Body of pancreas (tissue), 4 donors: Measurements from ENCODE around the gene HCFC1R1. TPM values are rescaled to one million over a fixed set of nuclear protein-coding genes. Genes with fewer than 3 reads are reported as not detected.
"Not testable (repeated sequence)": the region's sequence is repeated elsewhere in the genome, so short reads cannot be mapped to it uniquely, and the experiment has no call there.

ENCODE experiments used
- ATAC-seq: fragments of 150-250 bp; one replicate; pipeline ENCODE4 v1.9.1; 2016
- DNase-seq, 4 donors: peaks; one replicate each; pipeline ENCODE4 v3.0.0-alpha.2; 2019
- H3K27ac ChIP-seq, 4 donors: fragments of 200-600 bp; sonication (generic); 1 replicate in 3 of 4; 2 replicates in 1 of 4; pipeline versions ENCODE4 v1.5.1 to v1.6.1; 2016 to 2019; ENCODE audit warnings: mild to moderate bottlenecking in 1 of 4, mixed read lengths in 1 of 4, moderate library complexity in 1 of 4
- H3K27me3 ChIP-seq, 2 donors: fragments of 200-600 bp; sonication (generic); one replicate each; pipeline ENCODE4 v1.6.0; 2016; ENCODE audit warnings: mild to moderate bottlenecking in 1 of 2
- H3K36me3 ChIP-seq, 2 donors: fragments of 200-600 bp; sonication (generic); replicated peaks in 1 of 2; 2 replicates each; pipeline ENCODE4 v1.5.1; 2016; ENCODE audit warnings: low read depth in 2 of 2; ENCODE audit not compliant: insufficient read depth in 1 of 2
- H3K4me1 ChIP-seq: fragments of 200-600 bp; sonication (generic); one replicate; pipeline ENCODE4 v1.6.0; 2016
- H3K4me3 ChIP-seq, 2 donors: fragments of 200-600 bp; sonication (generic); 1 replicate in 1 of 2; 2 replicates in 1 of 2; pipeline ENCODE4 v1.5.1; 2016 to 2019
- H3K9me3 ChIP-seq, 3 donors: fragments of 200-600 bp; sonication (generic); 1 replicate in 2 of 3; 2 replicates in 1 of 3; pipeline ENCODE4 v1.5.1; 2016
- POLR2A ChIP-seq, 3 donors: fragments of 450-650 bp; IDR thresholded peaks; one replicate each; pipeline ENCODE4 v1.6.1; 2016; ENCODE audit warnings: antibody characterized with exemption in 3 of 3, mild to moderate bottlenecking in 2 of 3
- WGBS, 2 donors: methylation state at CpG; one replicate each; pipeline ENCODE4 v1.1.5; 2017; 5-methylcytosine and 5-hydroxymethylcytosine counted together
- intact Hi-C: fragments of 100-400 bp; cut with DNase I; formaldehyde crosslinking; loops from one replicate; pipeline ENCODE4 v1.15.1; 2023
- total RNA-seq, 2 donors: library from RNA; depleted of rRNA; stranded (reverse); fragments of >200 nt; gene quantifications; one replicate each; pipeline ENCODE4 v1.1.0, GENCODE V29; 2016
- TF ChIP-seq, protein P1 (sequence below), 7 experiments: fragments of 450-650 bp in 4 of 7; fragments of 200-600 bp in 3 of 7; sonication (generic) in 3 of 7; IDR thresholded peaks; one replicate each; pipeline ENCODE4 v1.5.1; 2016 to 2019; ENCODE audit warnings: antibody characterized with exemption in 7 of 7

Gene HCFC1R1
- total RNA-seq, 2 donors from 2014 or later = 6.9 to 15.3 TPM

DNA sequence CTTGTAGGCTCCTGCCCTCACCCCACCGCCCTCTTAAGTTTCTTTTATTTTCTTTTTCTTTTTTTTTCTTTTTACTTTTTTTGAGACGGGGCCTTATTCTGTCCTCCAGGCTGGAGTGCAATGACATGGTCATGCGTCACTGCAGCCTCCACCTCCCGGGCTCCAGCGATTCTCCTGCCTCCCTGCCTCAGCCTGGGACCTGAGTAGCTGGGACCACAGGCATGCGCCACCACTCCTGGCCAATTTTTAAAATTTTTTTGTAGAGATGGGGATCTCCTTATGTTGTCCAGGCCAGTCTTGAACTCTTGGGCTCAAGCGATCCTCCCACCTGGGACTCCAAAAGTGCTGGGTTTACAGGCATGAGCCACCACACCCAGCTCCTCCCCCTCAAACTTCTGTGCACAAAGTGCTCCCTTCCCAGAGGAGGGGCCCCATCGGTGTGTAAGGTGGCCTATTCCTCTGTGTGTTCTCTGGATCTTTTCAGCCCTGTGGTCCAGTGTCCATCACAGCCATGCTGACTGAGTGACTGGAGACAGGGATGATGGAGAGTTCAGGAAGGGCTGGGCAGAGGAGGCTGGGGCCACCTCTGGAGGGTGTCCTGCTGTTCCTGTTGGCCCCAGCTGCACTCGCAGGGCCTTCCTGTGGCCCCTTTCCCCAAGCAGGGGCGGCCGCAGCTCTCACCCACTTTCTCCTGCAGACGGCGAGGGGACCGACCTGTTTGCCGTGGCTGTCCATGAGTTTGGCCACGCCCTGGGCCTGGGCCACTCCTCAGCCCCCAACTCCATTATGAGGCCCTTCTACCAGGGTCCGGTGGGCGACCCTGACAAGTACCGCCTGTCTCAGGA, 32.8 kb upstream of the HCFC1R1 start:
- Histone ChIP-seq H3K4me1 (peaks cover 26% of the 10 kb centered on the region), H3K27ac (no peak overlapping the region), H3K9me3 (no peaks in the 10 kb centered on the region), H3K36me3 (no peaks in the 10 kb centered on the region), H3K27me3 (no peaks in the 10 kb centered on the region), H3K4me3 (no peak overlapping the region)
- no peak for ATAC-seq
- intact Hi-C loops = loop anchor here (10.0 kb wide), 1 partner anchor 58 kb away; the partner anchor contains the start of gene ZNF205
- WGBS, 2 donors = 89 to 92% methylated on average over 18 to 19 of the region's 19 CpGs
- no peak for DNase-seq
- no peak for TF ChIP-seq POLR2A (IDR thresholded peaks at IDR 0.05)
- TF ChIP-seq, protein P1, sequence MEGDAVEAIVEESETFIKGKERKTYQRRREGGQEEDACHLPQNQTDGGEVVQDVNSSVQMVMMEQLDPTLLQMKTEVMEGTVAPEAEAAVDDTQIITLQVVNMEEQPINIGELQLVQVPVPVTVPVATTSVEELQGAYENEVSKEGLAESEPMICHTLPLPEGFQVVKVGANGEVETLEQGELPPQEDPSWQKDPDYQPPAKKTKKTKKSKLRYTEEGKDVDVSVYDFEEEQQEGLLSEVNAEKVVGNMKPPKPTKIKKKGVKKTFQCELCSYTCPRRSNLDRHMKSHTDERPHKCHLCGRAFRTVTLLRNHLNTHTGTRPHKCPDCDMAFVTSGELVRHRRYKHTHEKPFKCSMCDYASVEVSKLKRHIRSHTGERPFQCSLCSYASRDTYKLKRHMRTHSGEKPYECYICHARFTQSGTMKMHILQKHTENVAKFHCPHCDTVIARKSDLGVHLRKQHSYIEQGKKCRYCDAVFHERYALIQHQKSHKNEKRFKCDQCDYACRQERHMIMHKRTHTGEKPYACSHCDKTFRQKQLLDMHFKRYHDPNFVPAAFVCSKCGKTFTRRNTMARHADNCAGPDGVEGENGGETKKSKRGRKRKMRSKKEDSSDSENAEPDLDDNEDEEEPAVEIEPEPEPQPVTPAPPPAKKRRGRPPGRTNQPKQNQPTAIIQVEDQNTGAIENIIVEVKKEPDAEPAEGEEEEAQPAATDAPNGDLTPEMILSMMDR (IDR thresholded peaks at IDR 0.05) = no peak

DNA sequence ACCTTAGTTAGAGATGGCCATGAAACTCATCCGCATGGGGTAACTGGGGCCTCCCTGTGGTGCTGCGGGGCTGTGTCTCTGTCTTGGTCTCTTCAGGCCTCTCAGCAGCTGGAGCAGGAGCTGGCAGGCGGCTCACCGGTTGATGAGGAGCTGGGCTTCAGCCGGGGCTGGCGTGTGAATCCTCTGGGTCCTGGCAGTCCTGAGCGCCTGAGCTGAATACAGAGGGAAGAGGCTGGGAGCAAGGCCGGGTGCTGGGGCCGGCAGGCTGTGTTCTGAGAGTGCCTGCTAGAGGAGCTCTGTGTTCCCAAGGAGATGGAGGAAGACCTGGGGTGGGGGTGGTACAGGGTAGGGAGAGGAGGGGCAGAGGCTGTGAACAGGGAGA, 32.0 kb upstream of the HCFC1R1 start:
- DNase-seq = not testable (repeated sequence)
- intact Hi-C loops = loop anchor here (10.0 kb wide), 1 partner anchor 59 kb away; the partner anchor contains the start of gene ZNF205

DNA sequence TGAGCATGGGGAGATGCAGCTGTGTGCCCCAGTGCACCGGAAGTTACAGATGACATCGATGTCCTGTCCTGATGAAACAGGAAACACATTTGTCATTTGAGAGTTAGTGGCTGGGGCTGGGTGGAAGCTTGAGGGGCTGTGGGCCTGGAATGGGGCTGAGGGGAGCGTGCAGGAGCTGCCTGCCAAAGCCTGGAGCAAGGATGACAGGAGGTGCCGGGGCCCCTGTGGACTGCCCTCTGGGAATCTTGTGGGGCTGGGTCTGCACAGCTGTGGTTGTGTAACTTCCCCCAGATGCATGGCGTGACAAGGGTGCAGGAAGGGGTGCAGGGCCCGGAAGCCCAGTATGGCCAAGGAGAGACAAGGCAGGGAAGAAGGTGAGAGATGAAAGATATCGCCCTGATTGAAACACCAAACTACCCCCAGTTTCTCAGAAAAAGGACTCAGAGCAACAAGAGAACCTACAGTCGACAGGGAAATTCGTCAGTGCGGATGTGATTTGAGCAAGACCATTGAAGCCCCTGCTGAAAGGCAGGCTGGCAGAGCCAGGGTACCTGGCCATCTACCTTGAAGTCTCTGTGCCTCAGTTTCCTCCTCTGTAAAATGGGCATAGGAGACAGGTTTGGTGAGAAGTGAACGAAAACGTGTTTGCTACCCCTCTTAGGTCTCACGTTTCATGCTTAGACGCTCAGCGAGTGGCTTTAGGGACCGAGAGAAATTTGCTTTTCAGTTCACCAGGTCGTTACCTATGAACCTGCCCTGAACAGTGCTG, 31.4 kb upstream of the HCFC1R1 start:
- Histone ChIP-seq H3K4me1 (peaks cover 21% of the 10 kb centered on the region), H3K27me3 (no peaks in the 10 kb centered on the region), H3K4me3 (no peak overlapping the region), H3K36me3 (no peaks in the 10 kb centered on the region), H3K27ac (no peak overlapping the region), H3K9me3 (no peaks in the 10 kb centered on the region)
- intact Hi-C loops = loop anchor here (10.0 kb wide), 1 partner anchor 60 kb away; the partner anchor contains the start of gene ZNF205
- DNase-seq = no peak
- WGBS, 2 donors = 76 to 86% methylated on average over 17 of the region's 17 CpGs
- TF ChIP-seq, protein P1 (IDR thresholded peaks at IDR 0.05) = no peak
- no peak for TF ChIP-seq POLR2A (IDR thresholded peaks at IDR 0.05)
- ATAC-seq = no peak

More for the DNA sequence above, 32.0 kb upstream of the HCFC1R1 start:
- not testable (repeated sequence) for H3K27ac ChIP-seq, H3K27me3 ChIP-seq, ATAC-seq, H3K36me3 ChIP-seq, H3K9me3 ChIP-seq, H3K4me3 ChIP-seq
- WGBS, 2 donors = 64 to 78% methylated on average over 4 to 8 of the region's 9 CpGs
- peaks cover 26% of the 10 kb centered on the region for H3K4me1 ChIP-seq

DNA sequence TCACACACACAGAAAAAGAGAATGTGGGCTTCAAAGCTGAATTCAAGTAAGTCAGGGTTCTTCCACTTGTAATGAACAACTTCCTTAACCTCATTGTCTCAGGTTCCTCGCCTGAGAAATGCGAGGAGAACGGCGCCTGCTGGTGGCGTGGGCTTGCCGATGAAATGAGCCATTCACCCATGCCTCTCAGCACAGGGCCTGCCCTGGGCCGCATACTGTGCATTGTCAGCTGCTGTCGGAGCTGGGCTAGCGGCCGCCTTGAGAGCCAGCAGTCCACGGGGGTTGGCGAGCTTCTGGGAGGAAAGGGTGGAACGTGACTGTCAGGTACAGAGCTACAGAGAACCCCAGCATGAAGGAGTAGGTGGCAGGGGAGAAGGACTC, 29.6 kb upstream of the HCFC1R1 start:
- H3K4me1 ChIP-seq, ATAC-seq, H3K9me3 ChIP-seq, H3K36me3 ChIP-seq, H3K27me3 ChIP-seq, H3K4me3 ChIP-seq, H3K27ac ChIP-seq, DNase-seq: not testable (repeated sequence)
- WGBS, 2 donors = 83 to 90% methylated on average over 6 to 11 of the region's 13 CpGs
- intact Hi-C loops = loop anchor here (10.0 kb wide), 1 partner anchor 61 kb away; the partner anchor contains the start of gene ZNF205

DNA sequence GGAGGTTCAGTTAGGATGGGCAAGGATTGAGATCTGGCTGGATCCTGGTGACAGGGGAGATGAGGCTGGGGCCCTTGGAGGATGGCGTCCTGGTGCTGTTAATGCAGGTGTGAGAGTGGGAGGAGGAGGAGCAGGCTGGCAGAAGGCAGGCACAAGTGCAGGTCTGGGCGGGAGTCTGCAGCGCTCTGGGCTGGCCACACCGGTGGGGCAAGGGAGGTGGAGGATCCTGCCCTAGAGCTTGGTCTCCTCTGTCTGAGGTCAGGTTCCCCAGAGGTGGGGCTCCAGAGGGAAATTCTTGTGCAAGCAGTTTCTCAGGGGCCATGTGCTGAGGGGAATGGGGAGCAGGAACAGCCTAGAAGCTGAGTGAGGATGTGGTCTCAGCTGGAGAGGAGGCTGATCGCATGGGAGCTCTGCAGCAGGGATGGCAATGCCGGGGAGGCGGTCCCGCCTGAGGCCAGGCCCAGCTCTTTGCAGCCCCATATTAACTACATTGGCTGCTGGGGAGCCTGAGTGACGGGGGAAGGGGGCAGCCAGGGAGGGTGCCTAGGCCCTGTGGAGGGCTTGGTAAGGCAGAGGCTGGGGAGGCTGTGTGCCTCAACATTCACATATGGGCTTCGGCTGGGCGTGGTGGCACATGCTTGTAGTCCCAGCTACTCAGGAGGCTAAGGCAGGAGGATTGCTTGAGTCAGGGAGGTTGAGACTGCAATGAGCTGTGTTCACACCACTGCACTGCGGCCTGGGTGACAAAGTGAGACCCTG, 29.0 kb upstream of the HCFC1R1 start:
- not testable (repeated sequence) for H3K27me3 ChIP-seq, H3K9me3 ChIP-seq, DNase-seq, ATAC-seq, H3K36me3 ChIP-seq, H3K4me3 ChIP-seq, H3K27ac ChIP-seq, H3K4me1 ChIP-seq
- intact Hi-C loops = loop anchor here (10.0 kb wide), 1 partner anchor 62 kb away; the partner anchor contains the start of gene ZNF205
- WGBS, 2 donors = 81% methylated on average over 12 of the region's 12 CpGs; no CpG with 5 or more reads in 1 of the 2 donors
